HL-60 (cell line): Measurements from ENCODE around the gene LMF1.

ENCODE experiments used
- DNase-seq, 2 experiments: peaks; one replicate each; pipeline ENCODE4 v3.0.0-alpha.2; 2010 to 2020; ENCODE audit warnings: low read depth in 1 of 2, low spot score in 1 of 2
- H3K27ac ChIP-seq: fragments of 250-450 bp; sonication (Bioruptor Pico); replicated peaks from 2 replicates; pipeline ENCODE4 v1.5.1; 2020; ENCODE audit warnings: mild to moderate bottlenecking, moderate library complexity
- H3K27me3 ChIP-seq: fragments of 250-450 bp; sonication (Bioruptor Pico); 2 replicates; pipeline ENCODE4 v1.5.1; 2021; ENCODE audit warnings: mild to moderate bottlenecking, moderate library complexity; ENCODE audit not compliant: insufficient read depth, poor library complexity, severe bottlenecking
- H3K4me3 ChIP-seq: replicated peaks from 2 replicates; pipeline ENCODE4 v1.5.1; 2011; ENCODE audit warnings: mild to moderate bottlenecking, control low read depth, low read length; ENCODE audit not compliant: insufficient read depth
- CTCF ChIP-seq: IDR thresholded peaks from one replicate; pipeline ENCODE4 v1.5.1; 2011; ENCODE audit warnings: low read length, control low read depth, inconsistent platforms; ENCODE audit not compliant: insufficient read depth
- GABPA ChIP-seq: IDR thresholded peaks from 2 replicates; pipeline ENCODE4 v1.6.1; 2012; ENCODE audit warnings: low read depth
- POLR2AphosphoS5 ChIP-seq: IDR thresholded peaks from 2 replicates; pipeline ENCODE4 v1.6.1; 2012; ENCODE audit warnings: low read depth
- REST ChIP-seq: IDR thresholded peaks from 2 replicates; pipeline ENCODE4 v1.6.1; 2012; ENCODE audit warnings: low read depth; ENCODE audit not compliant: insufficient replicate concordance
- SPI1 ChIP-seq: IDR thresholded peaks from 2 replicates; pipeline ENCODE4 v1.6.1; 2012; ENCODE audit warnings: low read depth, mild to moderate bottlenecking, borderline replicate concordance

The LMF1 gene

GRCh38 chr16:991773-992172 is 21.0 kb upstream of the LMF1 start:
- no peaks in the 10 kb centered on the region for H3K27me3 ChIP-seq
- no peak overlapping the region for H3K27ac ChIP-seq
- H3K4me3 ChIP-seq, result no peak overlapping the region
- TF ChIP-seq REST (no peak), SPI1 (no peak), POLR2AphosphoS5 (no peak), CTCF (no peak), GABPA (no peak)
- DNase-seq, result no peak

- Histone ChIP-seq H3K27me3 (no peaks in the 10 kb centered on the region), H3K4me3 (no peak overlapping the region), H3K27ac (no peak overlapping the region)
- TF ChIP-seq REST (no peak), GABPA (no peak), SPI1 (no peak), POLR2AphosphoS5 (no peak), CTCF (no peak)
- no peak for DNase-seq
Measured at GRCh38 chr16:991345-991744, 20.6 kb upstream of the LMF1 start.

- H3K4me3 ChIP-seq, result no peak overlapping the region
- no peak for DNase-seq
- no peak overlapping the region for H3K27ac ChIP-seq
- H3K27me3 ChIP-seq, result no peaks in the 10 kb centered on the region
- no peak for TF ChIP-seq REST
- no peak for TF ChIP-seq SPI1
- TF ChIP-seq POLR2AphosphoS5, result no peak
- no peak for TF ChIP-seq GABPA
- no peak for TF ChIP-seq CTCF
Measured at GRCh38 chr16:990516-991291, 19.9 kb upstream of the LMF1 start.
